NCI-H226 (cell line): ENCODE data around the gene DNMBP.

Source experiments
- DNase-seq: peaks from one replicate; pipeline ENCODE4 v3.0.0-alpha.2; 2015

Gene DNMBP, protein sequence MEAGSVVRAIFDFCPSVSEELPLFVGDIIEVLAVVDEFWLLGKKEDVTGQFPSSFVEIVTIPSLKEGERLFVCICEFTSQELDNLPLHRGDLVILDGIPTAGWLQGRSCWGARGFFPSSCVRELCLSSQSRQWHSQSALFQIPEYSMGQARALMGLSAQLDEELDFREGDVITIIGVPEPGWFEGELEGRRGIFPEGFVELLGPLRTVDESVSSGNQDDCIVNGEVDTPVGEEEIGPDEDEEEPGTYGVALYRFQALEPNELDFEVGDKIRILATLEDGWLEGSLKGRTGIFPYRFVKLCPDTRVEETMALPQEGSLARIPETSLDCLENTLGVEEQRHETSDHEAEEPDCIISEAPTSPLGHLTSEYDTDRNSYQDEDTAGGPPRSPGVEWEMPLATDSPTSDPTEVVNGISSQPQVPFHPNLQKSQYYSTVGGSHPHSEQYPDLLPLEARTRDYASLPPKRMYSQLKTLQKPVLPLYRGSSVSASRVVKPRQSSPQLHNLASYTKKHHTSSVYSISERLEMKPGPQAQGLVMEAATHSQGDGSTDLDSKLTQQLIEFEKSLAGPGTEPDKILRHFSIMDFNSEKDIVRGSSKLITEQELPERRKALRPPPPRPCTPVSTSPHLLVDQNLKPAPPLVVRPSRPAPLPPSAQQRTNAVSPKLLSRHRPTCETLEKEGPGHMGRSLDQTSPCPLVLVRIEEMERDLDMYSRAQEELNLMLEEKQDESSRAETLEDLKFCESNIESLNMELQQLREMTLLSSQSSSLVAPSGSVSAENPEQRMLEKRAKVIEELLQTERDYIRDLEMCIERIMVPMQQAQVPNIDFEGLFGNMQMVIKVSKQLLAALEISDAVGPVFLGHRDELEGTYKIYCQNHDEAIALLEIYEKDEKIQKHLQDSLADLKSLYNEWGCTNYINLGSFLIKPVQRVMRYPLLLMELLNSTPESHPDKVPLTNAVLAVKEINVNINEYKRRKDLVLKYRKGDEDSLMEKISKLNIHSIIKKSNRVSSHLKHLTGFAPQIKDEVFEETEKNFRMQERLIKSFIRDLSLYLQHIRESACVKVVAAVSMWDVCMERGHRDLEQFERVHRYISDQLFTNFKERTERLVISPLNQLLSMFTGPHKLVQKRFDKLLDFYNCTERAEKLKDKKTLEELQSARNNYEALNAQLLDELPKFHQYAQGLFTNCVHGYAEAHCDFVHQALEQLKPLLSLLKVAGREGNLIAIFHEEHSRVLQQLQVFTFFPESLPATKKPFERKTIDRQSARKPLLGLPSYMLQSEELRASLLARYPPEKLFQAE (N-terminal part only)

DNA sequence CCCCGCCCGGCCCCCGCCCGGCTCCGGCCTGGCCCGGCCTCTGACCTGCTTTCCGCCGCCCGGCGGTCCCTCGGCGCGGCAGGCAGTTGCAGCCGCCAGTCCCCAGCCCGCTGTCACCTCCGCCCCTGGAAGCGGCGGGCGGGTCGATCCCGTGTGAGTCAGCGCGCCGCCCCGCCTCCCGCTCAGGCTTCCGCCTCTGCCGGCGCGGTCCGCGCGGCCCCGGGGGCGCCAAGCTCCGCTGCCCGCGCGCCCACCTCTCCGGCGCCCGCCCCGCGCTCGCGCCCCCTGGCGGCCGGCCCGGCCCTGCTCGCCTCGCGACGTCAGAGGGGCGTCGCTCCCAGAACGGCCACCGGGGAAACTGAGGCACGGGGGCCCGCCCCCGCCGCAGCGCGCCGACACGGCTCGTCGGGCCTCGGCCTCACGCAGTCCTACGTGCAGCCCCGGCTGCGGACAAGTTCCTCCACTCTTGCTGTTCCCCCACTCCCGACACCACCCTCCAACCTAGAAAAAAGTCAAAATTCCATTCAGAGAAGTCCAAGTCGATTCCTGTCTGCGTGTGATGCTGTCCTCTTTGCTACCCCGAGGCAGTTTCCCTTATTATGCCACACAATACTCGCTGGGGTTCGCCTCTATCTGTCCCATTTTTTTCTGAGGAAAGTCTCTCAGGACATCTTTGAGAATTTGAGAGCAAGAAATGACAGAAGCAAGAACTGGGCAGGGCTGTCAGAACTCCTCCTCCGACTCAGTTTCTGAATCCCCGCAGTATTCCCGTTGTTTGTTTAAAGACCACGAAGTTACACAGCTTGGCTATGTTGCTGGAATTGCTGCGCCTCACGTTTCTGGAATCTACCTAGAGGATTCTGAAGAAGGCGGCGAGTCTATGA is at the start of gene DNMBP:
DNMBP (minus strand) TSS at position 155 of the 884 bp plus-strand sequence. CDS start 37,823 bp downstream, outside the sequence.
- DNase-seq: peak; percentile 78

DNA sequence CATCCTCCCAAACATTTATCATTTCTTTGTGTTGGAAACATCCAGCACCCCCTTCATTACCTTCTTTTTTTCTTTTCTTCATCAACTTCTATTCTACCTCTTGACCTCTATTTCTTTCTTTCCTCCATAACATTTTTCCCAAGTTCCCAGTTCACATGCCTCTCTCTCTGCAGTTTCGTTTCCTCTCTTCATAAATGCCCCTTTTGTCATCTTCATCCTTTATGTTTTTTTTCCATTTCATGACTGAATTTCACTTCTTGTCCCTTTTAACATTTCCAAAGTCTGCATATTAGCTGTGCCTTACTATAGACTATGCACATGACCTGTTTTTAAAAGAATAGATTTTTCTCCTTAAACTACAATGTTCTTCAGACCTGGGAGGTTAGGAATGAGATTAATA is 48.2 kb upstream of the DNMBP start:
- DNase-seq: no peak

DNA sequence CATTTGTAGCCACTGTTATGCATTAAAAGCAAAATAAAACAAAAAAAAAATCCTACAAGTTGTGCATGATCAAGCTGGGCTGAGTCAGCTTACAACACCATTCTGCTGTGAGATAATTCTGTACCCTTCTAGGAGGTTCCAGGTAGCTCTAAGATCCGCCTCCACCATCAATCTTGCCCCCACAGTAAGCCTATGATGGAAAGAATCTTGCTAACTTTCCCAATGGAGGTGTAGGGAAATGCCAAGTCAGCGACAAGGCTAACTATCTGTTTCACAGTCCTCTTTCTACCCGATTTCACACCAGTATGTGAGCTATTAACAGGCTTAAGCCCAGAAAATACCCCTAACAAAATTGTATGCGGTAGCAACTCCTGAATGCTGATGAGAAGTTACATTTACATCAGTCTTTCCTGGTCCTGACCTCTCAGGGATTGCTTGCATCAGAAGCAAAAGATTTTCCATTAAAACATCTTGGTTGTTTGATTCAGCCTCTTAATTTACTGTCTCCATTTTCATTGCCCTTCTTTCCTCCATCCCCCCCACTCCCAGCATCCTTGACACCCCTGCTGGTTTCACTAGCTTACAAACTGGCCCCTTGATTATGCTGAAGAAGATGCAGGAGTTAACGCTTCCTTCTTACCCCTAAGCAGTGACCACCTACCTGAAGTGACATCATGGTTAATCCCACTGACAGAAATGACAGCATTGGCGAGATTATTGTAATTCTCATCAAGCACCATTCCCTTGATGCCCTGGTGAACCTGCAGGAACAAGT is 44.1 kb upstream of the DNMBP start:
- no peak for DNase-seq

DNA sequence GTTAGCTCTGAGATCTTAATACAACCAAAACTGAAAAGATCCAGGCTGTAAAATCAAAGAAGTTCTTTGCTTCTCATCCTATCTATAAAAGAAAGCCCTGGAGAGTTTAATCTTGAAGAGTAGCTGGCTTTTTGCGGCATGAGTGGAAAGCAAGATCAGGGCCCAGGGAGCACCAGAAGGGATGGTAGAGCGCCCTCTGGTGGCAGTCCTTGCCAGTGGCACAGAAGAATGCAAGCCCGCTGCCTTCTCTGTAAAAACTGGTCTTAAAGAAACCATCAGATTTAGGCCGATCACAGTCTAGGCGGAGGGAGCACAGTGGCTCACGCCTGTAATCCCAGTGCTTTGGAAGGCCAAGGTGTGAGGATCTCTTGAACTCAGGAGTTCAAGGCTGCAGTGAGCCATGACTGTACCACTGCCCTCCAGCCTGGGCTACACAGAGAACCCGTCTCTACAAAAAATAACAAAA is 36.3 kb upstream of the DNMBP start:
- DNase-seq: peak; percentile 66

DNA sequence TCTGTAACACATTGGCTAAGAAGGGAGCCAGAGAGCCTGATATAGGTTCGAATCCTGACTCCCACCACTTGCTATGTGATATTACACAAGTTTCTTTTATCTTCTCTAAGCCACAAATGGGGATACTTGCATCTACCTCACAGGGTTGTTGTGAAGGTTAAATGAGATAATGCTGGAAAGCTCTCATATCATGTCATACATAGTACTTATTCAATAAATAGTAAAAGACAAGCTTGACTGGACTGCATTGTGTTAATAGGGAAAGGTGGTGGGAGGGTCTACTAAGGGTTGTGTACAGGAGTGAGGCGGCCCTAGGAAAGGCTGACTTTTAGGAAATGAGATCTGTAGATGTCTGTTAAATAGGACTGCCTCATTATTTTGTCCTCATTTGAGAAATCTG is 35.8 kb upstream of the DNMBP start:
- peak; percentile 6 for DNase-seq

DNA sequence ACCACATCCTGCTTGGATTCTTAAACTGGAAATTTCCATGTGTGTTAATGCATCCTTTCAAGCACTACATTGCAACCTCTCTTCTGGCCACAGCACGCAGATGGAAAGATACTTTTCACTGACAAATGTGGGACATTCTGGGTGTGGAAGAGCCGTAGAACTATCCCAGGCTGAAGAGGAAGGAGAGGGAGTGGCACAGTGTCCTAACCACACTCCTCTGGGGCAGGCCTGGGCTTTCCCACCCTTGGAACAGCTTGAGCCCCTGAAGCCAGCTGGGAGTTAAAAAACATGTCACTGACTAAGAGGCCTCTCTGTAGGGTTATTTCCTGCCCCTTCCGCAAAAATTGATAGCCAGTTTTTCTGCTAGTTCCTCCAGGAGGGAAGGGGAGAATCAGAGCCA is 34.0 kb upstream of the DNMBP start:
- DNase-seq: peak; percentile 26

DNA sequence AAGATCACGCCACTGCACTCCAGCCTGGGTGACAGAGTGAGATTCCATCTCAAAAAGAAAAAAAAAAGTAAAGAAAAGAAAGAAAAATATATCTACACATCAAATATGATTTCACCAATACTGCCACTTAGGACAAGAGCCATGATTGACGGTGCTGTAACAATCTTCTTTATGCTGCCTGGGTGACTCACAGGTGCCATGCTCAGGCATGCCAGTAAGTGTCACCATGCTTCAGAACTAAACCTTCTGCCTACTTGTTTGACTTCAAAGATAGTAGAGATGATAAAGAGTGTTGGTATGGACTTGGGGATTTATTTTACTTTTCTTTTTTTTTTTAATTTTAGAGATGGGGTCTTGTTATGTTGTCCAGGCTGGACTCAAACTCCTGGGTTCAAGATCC is 33.6 kb upstream of the DNMBP start:
- DNase-seq: no peak

DNA sequence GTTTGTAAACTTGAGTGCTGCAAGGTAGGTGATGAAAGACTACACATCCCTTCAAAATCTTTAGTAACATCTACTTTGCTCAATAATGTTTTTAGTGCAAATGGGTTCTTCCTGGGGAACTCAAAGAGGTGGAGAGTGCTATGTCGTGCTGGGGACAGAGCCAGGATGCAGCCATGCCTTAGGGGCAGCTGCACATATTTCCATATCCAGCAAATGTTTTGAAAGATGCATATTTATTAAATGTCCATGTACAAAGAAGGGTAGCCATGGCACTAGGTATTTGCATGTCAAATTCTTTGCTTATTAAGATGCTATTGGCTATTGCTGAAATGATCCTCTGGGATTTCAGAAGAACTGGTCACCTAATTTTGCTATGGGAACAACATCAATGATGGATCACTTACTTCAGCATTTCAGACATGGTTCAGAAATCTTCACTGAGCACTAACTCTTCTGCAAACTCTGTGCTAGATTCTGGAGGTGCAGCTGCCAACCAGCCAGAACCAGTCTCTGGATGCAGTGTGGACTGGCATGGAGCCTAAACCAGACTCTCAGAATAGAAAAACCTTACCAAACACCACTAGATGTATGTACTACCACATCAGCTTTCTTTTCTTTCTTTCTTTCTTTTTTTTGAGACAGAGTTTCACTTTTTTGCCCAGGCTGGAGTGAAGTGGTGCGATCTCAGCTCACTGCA is 31.7 kb upstream of the DNMBP start:
- DNase-seq: no peak

DNA sequence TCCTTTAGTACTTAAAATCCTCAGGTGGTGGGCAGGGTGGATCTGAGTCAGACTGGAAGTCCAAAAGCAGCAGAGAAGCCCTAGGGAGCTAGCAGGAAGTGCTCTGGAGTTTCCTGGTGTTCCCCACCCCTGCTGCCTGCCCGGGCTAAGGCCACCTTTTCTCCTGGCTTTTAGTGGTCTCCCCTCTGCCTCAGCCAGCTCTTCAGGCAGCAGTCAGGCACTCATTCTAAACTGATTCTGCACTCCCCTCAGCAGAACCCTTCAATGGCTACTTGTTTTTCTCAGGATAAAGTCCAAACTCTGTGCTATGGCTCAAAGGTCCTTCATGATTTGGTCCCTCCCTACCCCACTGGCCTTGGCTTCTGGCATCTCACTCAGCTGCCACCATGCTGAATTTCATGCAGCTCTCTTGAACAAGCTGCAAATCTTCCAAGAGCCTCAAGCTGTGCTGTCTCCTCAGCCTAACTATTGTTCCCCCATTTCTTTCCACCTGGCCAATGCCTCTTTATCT is 28.9 kb upstream of the DNMBP start:
- no peak for DNase-seq

DNA sequence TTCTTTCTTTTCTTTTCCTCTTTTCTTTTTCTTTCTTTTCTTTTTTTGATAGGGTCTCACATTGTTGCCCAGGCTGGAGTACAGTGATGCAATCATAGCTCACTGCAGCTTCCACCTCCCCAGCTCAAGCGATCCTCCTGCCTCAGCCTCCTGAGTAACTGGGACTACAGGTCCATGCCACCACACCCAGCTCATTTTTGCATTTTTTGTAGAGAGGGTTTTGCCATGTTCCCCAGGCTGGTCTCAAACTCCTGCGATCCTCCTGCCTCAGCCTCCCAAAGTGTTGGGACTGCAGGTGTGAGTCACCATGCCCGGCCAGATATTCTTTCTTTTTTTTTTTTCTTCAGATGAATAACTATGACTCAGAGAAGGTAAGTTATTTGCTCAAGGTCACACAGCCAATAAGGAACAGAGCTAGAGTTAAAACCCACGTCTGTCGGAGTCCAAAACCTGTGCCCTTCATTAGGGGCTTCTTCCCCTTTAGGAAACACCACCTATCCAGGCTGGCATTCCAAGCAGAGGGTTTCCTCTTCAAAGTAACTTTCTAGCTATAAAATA is 28.1 kb upstream of the DNMBP start:
- no peak for DNase-seq

DNA sequence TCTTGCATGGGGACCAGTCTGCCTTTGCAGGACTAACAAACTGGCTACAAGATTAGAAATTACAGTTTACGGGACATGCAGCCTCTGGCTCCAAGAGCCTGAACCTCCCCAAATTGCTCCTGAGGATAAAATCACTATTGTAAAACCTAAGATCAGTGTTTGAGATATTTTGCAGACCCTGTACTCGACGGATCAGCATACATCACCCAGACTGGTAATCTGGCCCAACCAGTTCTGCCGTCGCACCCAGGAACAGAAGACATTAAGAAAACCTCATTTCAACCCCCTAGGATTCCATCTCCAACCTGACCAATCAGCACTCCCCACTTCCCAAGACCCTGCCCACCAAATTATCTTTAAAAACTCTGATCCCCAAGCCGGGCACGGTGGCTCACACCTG is 27.1 kb upstream of the DNMBP start:
- DNase-seq: no peak

DNA sequence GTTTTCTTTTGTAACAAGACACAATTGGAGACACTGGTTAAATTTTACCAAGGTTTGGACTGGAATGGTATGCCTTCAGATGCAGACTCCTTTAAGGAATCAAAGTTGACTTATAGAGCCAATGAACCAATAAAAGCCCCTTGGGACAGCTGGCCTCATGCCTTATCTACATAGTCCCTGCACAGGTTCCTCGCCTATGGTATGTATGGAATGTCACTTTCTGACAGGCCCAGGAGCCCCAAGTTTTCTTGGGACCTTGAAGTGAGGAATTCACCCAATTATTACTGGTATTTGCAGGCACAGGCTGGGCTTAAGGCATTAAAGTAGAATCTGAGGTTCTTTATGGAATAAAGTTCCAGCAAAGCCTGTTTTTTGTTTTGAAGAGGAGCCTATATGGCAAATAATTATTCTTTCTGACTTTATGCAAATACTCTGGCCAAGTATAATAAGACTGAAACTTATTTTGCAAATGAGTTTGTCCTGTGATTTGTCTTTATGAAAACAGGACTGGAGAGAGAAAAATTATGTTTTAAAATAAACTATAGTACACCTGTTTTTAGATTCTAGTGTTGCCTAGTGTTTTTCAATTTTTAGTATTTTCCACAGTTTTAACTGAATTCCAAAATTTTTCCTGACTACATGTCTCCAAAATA is 24.1 kb upstream of the DNMBP start:
- DNase-seq: no peak

DNA sequence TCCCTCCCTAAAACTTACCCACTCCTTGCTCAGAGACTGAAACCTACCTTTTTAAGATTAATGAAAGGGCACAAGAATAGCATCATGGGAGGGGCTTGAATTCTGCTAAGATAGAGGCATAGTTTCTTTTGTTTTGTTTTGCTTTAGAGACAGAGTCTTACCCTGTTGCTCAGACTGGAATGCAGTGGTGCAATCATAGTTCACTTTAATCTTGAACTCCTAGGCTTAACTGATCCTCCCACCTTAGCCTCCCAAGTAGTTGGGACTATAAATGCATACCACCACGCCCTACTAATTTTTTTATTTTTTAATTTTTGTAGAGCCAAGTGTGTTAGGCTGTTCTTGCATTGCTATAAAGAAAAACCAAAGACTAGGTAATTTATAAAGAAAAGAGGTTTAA is 17.7 kb upstream of the DNMBP start:
- peak; percentile 64 for DNase-seq

DNA sequence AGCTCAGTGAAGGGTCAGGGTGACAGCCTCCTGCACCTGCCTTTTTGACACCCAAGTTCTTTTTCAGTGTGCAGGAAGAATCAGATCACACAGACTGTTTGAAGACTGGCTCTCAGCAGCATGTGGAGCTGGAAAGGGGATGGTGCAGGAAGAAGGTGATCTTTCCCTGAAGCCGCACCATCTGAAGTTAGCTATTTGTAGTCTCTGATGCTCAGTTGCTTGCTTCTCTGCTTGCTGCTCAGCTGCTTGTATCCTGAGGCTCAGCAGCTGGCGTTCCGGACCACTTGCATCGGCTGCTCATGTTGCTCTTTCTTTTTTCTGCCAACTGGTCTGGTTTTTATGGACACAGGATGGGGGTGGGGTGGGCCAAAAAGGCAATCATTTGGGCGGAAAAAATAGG is 15.8 kb upstream of the DNMBP start:
- no peak for DNase-seq

DNA sequence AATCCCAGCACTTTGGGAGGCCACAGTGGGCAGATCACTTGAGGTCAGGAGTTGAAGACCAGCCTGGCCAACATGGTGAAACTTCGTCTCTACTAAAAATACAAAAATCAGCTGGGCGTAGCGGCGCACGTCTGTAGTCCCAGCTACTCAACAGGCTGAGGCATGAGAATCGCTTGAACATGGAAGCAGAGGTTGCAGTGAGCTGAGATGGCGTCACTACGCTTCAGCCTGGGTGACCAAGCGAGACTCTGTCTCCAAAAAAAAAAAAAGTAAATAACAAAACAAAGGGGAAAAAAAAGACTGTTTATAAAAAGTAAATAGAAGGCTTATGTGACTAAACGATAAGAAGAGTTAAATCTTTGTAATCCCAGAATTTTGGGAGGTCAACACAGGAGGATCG is 15.0 kb upstream of the DNMBP start:
- DNase-seq: no peak

DNA sequence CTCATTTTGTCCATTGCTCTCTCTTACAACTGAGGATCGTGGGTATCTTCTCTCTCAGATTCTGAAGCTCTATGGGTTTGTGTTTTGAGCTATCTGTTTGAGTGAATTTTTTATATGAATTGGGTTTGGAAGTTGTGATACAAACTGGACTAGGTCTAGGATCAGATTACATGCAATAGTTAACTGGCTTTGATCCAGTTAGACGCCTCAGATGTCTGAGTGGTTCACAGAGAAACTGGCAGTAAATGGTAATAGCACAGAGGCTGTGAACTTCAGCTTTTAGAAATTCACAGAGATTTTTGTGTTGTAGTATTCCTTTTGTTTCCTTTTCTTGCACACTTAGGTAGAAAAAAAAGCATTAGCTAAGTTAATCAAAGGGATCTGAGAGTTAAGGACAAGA is 12.7 kb upstream of the DNMBP start:
- no peak for DNase-seq

DNA sequence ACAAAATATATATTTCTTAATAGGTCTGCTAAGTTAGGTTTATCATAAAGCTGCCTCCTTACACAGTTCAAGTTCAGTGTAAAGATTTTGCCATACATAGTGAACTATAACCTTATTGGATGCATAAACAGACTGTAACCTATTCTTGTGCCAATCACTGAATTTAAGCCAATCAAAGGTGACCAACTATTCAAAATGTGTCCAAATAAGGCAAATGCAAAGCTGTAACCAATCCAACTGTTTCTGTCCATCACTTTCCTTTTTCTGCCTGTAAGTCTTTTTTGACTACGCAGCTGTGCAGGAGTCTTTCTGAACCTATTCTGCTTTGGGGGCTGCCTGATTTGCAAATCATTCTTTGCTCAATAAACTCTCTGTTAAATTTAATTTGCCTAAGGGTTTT is 11.6 kb upstream of the DNMBP start:
- DNase-seq: no peak

DNA sequence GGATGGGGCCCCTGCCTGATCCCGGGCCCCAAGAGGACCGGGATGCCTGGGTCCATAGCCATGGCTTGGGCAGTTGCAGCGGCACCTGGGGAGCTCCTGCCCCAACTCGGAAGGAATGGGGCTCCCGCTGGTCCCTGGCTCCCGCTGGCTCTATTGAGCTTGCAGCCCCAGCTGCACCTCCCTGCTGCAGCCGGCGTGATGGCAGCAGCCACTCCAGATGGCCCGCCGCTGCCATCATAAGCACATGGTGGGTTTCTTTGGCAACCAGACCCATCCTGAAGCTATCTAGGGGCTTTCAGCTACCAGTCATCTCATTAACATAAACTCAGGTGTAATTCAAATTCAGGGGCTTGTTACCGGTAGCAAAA is 11.1 kb upstream of the DNMBP start:
- DNase-seq: no peak

DNA sequence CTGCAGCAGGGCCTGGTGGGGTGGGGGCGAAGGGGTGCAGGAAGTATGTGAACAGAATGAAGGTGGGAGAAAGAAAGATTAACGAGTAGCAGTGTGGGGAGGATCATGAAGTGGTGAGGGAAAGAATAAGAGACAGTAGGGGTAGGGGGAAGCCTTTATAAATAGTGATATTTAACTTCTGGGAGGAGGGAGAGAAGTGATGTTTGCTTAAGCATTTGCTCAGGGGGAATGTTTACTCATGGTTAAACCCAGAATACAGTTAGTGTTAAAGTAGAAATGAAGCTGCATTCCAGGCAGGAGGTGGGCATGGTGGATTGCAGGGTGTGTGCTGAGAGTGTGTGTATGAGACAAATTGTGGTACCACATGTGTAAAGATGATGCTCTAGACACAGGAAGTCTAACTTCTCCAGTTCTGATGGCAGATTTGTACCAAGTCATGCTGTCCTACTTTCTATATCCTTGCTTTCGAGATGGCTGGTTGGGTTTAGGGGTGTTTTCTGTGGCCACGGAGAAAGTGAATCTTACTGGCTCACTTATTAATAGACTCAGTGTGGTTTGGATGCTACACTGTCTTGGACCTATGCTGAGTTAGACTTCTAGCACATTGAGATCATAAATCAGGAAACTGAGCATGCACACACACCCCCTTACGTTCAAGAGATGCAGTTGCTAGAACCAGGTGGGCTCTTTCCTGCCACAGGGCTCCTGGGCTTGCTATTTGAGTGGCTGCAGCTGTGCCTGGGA is 10.6 kb upstream of the DNMBP start:
- DNase-seq: no peak
